Vein endothelial cell (primary cell): Measurements from ENCODE around the gene MEF2C. TPM values are rescaled to one million over a fixed set of nuclear protein-coding genes. Genes with fewer than 3 reads are reported as not detected.

Source experiments
- small RNA-seq: library from RNA; depleted of rRNA; stranded (forward); fragments of <200 nt; gene quantifications from one replicate; pipeline ENCODE3, GENCODE V24; 2012
- total RNA-seq: library from RNA; depleted of rRNA; stranded (reverse); fragments of >200 nt; gene quantifications from 2 replicates; pipeline ENCODE4 v1.2.3, GENCODE V29; 2012

The MEF2C gene
- 57.5 and 88.1 TPM in 2 replicates for total RNA-seq

GRCh38 chr5:88883059-88883835 is at the start of gene MEF2C:
TSS of gene MEF2C (minus strand) at chr5:88883184. CDS start at chr5:88823788, 59,396 bp downstream.

Small RNA genes lying within 50 kb of the gene (small RNA-seq; reads per million reads assigned to genes)
- not detected for gene AC008525.2
